HCT116 (cell line): ENCODE measurements around the gene TTLL6. TPM values are rescaled to one million over a fixed set of nuclear protein-coding genes. Genes with fewer than 3 reads are reported as not detected.

Source experiments
- ATAC-seq: fragments of 200-7000 bp; cut with Tn5 transposase; 2 replicates; pipeline ENCODE4 v1.9.1; 2020; ENCODE audit warnings: mild to moderate bottlenecking, moderate library complexity
- BruUV-seq: library from RNA; stranded (reverse); fragments of 400-500 nt; replicated peaks from 2 replicates; lab custom pipeline; 2021; lab: Mats Ljungman, UMichigan
- CTCF ChIA-PET: fragments of 300-600 bp; sonication (Branson Sonifier 250); formaldehyde crosslinking; loops from one replicate; lab custom pipeline; 2021; ENCODE audit warnings: antibody characterized with exemption; lab: Charles Lee
- POLR2A ChIA-PET: fragments of 300-600, 350-600 bp; sonication (Branson Sonifier 250); formaldehyde crosslinking; loops from one replicate; lab custom pipeline; 2021; ENCODE audit warnings: antibody characterized with exemption; lab: Charles Lee
- RAD21 ChIA-PET, 2 experiments: fragments of 300-600 bp; sonication (Branson Sonifier 250); formaldehyde crosslinking; loops; one replicate each; lab custom pipeline; 2023; ENCODE audit warnings: low total read pairs in 2 of 2; ENCODE audit not compliant: uncharacterized antibody in 2 of 2, unreplicated experiment in 2 of 2, low non-redundant PET in 1 of 2; lab: Charles Lee
- DNase-seq: peaks from one replicate; pipeline ENCODE4 v3.0.0-alpha.2; 2010; ENCODE audit warnings: low read depth, low spot score
- H2AFZ ChIP-seq: fragments of 200-600 bp; shearing (Covaris generic), sonication (generic); 2 replicates; pipeline ENCODE4 v1.6.1; 2017; ENCODE audit warnings: low read depth, mixed run types, mixed read lengths, antibody characterized with exemption, low read length; ENCODE audit not compliant: poor library complexity, severe bottlenecking
- H3K27ac ChIP-seq: 2 replicates; pipeline ENCODE4 v1.5.1; 2012; ENCODE audit warnings: low read depth, low read length
- H3K27me3 ChIP-seq: fragments of 200-600 bp; sonication (generic); 2 replicates; pipeline ENCODE4 v1.6.1; 2016; ENCODE audit warnings: mixed run types, low read length, mixed read lengths; ENCODE audit not compliant: insufficient read depth
- H3K36me3 ChIP-seq, 2 experiments: fragments of 200-500 bp in 1 of 2; fragments of 200-600 bp in 1 of 2; sonication (Bioruptor generic) in 1 of 2; sonication (generic) in 1 of 2; 2 replicates each; pipeline versions ENCODE4 v1.5.1 to v1.6.1; 2014 to 2016; ENCODE audit warnings: low read length in 2 of 2, inconsistent platforms in 1 of 2, mixed read lengths in 1 of 2, mixed run types in 1 of 2; ENCODE audit not compliant: insufficient read depth in 2 of 2, control insufficient read depth in 1 of 2
- H3K4me1 ChIP-seq, 2 experiments: fragments of 200-600 bp in 1 of 2; sonication (generic) in 1 of 2; 2 replicates each; pipeline versions ENCODE4 v1.5.1 to v1.6.1; 2012 to 2017; ENCODE audit warnings: low read length in 2 of 2, inconsistent platforms in 1 of 2, mild to moderate bottlenecking in 1 of 2, mixed read lengths in 1 of 2, mixed run types in 1 of 2, moderate library complexity in 1 of 2; ENCODE audit not compliant: insufficient read depth in 2 of 2, control insufficient read depth in 1 of 2
- H3K4me2 ChIP-seq: fragments of 200-600 bp; sonication (generic); 2 replicates; pipeline ENCODE4 v1.6.1; 2017; ENCODE audit warnings: mixed run types, low read length, mixed read lengths
- H3K4me3 ChIP-seq, 2 experiments: fragments of 200-600 bp in 1 of 2; sonication (generic) in 1 of 2; replicated peaks in 1 of 2; 2 replicates each; pipeline ENCODE4 v1.5.1; 2011 to 2016; ENCODE audit warnings: low read length in 2 of 2, control low read depth in 1 of 2, low read depth in 1 of 2, mild to moderate bottlenecking in 1 of 2, mixed read lengths in 1 of 2, mixed run types in 1 of 2
- H3K79me2 ChIP-seq: fragments of 200-600 bp; sonication (generic); 2 replicates; pipeline ENCODE4 v1.6.1; 2017; ENCODE audit warnings: mild to moderate bottlenecking, mixed run types, low read length, moderate library complexity, mixed read lengths; ENCODE audit not compliant: insufficient read depth
- H3K9ac ChIP-seq: fragments of 200-600 bp; sonication (generic); 2 replicates; pipeline ENCODE4 v1.6.1; 2016; ENCODE audit warnings: low read length, mixed read lengths
- H3K9me2 ChIP-seq: fragments of 200-600 bp; sonication (generic), shearing (Covaris generic); 2 replicates; pipeline ENCODE4 v1.6.1; 2017; ENCODE audit warnings: mixed run types, mild to moderate bottlenecking, moderate library complexity; ENCODE audit not compliant: insufficient read depth
- H3K9me3 ChIP-seq, 2 experiments: fragments of 200-500 bp in 1 of 2; fragments of 200-600 bp in 1 of 2; sonication (Bioruptor generic) in 1 of 2; sonication (generic) in 1 of 2; 2 replicates each; pipeline ENCODE4 v1.6.1; 2014 to 2017; ENCODE audit warnings: low read length in 2 of 2, mixed read lengths in 2 of 2, inconsistent platforms in 1 of 2, low read depth in 1 of 2, mild to moderate bottlenecking in 1 of 2, mixed run types in 1 of 2, moderate library complexity in 1 of 2; ENCODE audit not compliant: control insufficient read depth in 1 of 2, insufficient read depth in 1 of 2
- H4K20me1 ChIP-seq: fragments of 200-600 bp; sonication (generic), shearing (Covaris generic); 2 replicates; pipeline ENCODE4 v1.6.1; 2017; ENCODE audit warnings: mixed run types, mild to moderate bottlenecking, moderate library complexity; ENCODE audit not compliant: insufficient read depth
- CBX3 ChIP-seq: IDR thresholded peaks from 2 replicates; pipeline ENCODE4 v1.6.1; 2012; ENCODE audit warnings: low read depth
- CEBPB ChIP-seq: IDR thresholded peaks from 2 replicates; pipeline ENCODE4 v1.6.1; 2012; ENCODE audit warnings: low read depth
- ELF1 ChIP-seq: IDR thresholded peaks from 2 replicates; pipeline ENCODE4 v1.6.1; 2012; ENCODE audit warnings: low read depth, borderline replicate concordance
- EZH2phosphoT487 ChIP-seq: fragments of 200-600 bp; IDR thresholded peaks from 2 replicates; pipeline ENCODE4 v1.6.1; 2018; ENCODE audit warnings: antibody characterized with exemption, borderline replicate concordance
- FOSL1 ChIP-seq: IDR thresholded peaks from 2 replicates; pipeline ENCODE4 v1.6.1; 2012; ENCODE audit warnings: low read depth
- POLR2AphosphoS5 ChIP-seq: IDR thresholded peaks from 2 replicates; pipeline ENCODE4 v1.6.1; 2011; ENCODE audit warnings: mild to moderate bottlenecking, low read depth, low read length, moderate library complexity
- RAD21 ChIP-seq: IDR thresholded peaks from 2 replicates; pipeline ENCODE4 v1.6.1; 2012; ENCODE audit warnings: low read depth, mild to moderate bottlenecking
- SIN3A ChIP-seq: IDR thresholded peaks from 2 replicates; pipeline ENCODE4 v1.6.1; 2012; ENCODE audit warnings: low read depth
- SP1 ChIP-seq: IDR thresholded peaks from 2 replicates; pipeline ENCODE4 v1.6.1; 2012; ENCODE audit warnings: low read depth
- ZFX ChIP-seq: fragments of 450-650 bp; IDR thresholded peaks from 2 replicates; pipeline ENCODE4 v1.6.1; 2017
- ZNF274 ChIP-seq: fragments of 200-500 bp; sonication (Bioruptor generic); IDR thresholded peaks from 2 replicates; pipeline ENCODE4 v1.6.1; 2014; ENCODE audit warnings: mild to moderate bottlenecking, low read depth, low read length, inconsistent platforms
- intact Hi-C: fragments of 100-400 bp; cut with micrococcal nuclease; formaldehyde crosslinking; loops from 2 replicates; pipeline ENCODE4 v1.10.0; 2022
- total RNA-seq: library from RNA; stranded (reverse); gene quantifications from one replicate; pipeline ENCODE4 v1.2.1, GENCODE V29; 2021; ENCODE audit not compliant: unreplicated experiment
- TF ChIP-seq, protein P1 (sequence below): IDR thresholded peaks from 2 replicates; pipeline ENCODE4 v1.6.1; 2011; ENCODE audit warnings: mild to moderate bottlenecking, low read length, moderate library complexity; ENCODE audit not compliant: insufficient replicate concordance; ENCODE audit errors: extremely low read depth
- TF ChIP-seq, protein P2 (sequence below): IDR thresholded peaks from 2 replicates; pipeline ENCODE4 v1.6.1; 2012; ENCODE audit warnings: low read depth
- TF ChIP-seq, protein P3 (sequence below), 3 experiments: fragments of 200-600 bp in 1 of 3; sonication (generic) in 1 of 3; IDR thresholded peaks in 2 of 3; conservative IDR thresholded peaks in 1 of 3; 2 replicates each; pipeline ENCODE4 v1.5.1; 2012 to 2017; ENCODE audit warnings: low read depth in 2 of 3, low read length in 2 of 3, antibody characterized with exemption in 1 of 3, borderline replicate concordance in 1 of 3, control low read depth in 1 of 3, mild to moderate bottlenecking in 1 of 3, mixed read lengths in 1 of 3, mixed run types in 1 of 3, moderate library complexity in 1 of 3; ENCODE audit not compliant: insufficient read depth in 1 of 3
- TF ChIP-seq, protein P4 (sequence below): IDR thresholded peaks from 2 replicates; pipeline ENCODE4 v1.6.1; 2012

Gene TTLL6
- total RNA-seq, 1 experiment from 2014 or later = 0.79 TPM

DNA sequence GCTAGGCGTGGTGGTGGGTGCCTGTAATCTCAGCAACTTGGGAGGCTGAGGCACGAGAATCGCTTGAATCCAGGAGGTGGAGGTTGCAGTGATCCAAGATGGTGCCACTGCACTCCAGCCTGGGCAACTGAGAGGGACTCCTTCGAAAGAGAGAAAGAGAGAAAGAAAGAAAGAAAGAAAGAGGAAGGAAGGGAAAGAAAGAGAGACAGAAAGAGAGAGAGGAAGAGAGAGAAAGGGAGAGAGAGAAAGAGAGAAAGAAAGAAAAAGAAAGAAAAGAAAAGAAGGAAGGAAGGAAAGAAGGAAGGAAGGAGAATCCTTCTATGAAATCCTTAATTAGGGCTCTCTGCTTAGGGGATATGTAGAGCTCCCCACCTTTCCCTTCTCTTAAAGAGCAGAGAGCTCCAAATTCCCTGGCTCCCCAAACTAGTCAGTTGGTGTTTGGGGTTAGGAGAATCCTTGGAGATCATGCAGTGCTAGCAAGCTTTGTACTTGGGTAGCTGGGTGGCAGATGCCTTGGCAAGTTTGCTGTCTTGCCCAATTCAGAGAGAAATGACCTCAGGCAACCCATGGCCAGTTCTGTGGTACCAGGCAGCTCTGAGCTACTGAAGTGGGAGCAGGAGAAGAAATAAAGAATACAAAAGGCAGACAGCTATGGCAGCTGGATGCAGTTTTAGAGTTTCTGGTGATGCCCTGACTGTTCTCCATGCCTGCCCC, 79.5 kb downstream of the TTLL6 start:
- DNase-seq = no peak
- H3K9me2 ChIP-seq = no peaks in the 10 kb centered on the region
- peaks cover 44% of the 10 kb centered on the region; the same call in 1 of the 2 replicates for H3K27me3 ChIP-seq
- H3K4me3 ChIP-seq = no peak overlapping the region
- H4K20me1 ChIP-seq = no peaks in the 10 kb centered on the region
- H3K4me1 ChIP-seq = no peaks in the 10 kb centered on the region
- H3K4me2 ChIP-seq = no peak overlapping the region
- no TSS peak for BruUV-seq
- ChIA-PET POLR2A (no interaction called here), RAD21 (no interaction called here), CTCF (interaction anchor here (1.6 to 1.8 kb wide), 3 partner anchors 14 to 142 kb away, joined by 4 to 9 read pairs (median 6); partner anchors contain the start of gene PRAC2)
- H3K9me3 ChIP-seq = no peaks in the 10 kb centered on the region
- no peak overlapping the region for H2AFZ ChIP-seq
- ATAC-seq = no peak
- intact Hi-C loops = no loop called here
- H3K36me3 ChIP-seq = no peaks in the 10 kb centered on the region
- TF ChIP-seq RAD21 = no peak
- TF ChIP-seq FOSL1 = no peak
- no peak for TF ChIP-seq POLR2AphosphoS5
- TF ChIP-seq CEBPB = no peak
- no peak for TF ChIP-seq EZH2phosphoT487
- no peak for TF ChIP-seq ZFX
- TF ChIP-seq ELF1 = no peak
- TF ChIP-seq, protein P1, sequence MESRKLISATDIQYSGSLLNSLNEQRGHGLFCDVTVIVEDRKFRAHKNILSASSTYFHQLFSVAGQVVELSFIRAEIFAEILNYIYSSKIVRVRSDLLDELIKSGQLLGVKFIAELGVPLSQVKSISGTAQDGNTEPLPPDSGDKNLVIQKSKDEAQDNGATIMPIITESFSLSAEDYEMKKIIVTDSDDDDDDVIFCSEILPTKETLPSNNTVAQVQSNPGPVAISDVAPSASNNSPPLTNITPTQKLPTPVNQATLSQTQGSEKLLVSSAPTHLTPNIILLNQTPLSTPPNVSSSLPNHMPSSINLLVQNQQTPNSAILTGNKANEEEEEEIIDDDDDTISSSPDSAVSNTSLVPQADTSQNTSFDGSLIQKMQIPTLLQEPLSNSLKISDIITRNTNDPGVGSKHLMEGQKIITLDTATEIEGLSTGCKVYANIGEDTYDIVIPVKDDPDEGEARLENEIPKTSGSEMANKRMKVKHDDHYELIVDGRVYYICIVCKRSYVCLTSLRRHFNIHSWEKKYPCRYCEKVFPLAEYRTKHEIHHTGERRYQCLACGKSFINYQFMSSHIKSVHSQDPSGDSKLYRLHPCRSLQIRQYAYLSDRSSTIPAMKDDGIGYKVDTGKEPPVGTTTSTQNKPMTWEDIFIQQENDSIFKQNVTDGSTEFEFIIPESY = no peak
- TF ChIP-seq CBX3 = no peak
- TF ChIP-seq SIN3A = no peak
- TF ChIP-seq, protein P2, sequence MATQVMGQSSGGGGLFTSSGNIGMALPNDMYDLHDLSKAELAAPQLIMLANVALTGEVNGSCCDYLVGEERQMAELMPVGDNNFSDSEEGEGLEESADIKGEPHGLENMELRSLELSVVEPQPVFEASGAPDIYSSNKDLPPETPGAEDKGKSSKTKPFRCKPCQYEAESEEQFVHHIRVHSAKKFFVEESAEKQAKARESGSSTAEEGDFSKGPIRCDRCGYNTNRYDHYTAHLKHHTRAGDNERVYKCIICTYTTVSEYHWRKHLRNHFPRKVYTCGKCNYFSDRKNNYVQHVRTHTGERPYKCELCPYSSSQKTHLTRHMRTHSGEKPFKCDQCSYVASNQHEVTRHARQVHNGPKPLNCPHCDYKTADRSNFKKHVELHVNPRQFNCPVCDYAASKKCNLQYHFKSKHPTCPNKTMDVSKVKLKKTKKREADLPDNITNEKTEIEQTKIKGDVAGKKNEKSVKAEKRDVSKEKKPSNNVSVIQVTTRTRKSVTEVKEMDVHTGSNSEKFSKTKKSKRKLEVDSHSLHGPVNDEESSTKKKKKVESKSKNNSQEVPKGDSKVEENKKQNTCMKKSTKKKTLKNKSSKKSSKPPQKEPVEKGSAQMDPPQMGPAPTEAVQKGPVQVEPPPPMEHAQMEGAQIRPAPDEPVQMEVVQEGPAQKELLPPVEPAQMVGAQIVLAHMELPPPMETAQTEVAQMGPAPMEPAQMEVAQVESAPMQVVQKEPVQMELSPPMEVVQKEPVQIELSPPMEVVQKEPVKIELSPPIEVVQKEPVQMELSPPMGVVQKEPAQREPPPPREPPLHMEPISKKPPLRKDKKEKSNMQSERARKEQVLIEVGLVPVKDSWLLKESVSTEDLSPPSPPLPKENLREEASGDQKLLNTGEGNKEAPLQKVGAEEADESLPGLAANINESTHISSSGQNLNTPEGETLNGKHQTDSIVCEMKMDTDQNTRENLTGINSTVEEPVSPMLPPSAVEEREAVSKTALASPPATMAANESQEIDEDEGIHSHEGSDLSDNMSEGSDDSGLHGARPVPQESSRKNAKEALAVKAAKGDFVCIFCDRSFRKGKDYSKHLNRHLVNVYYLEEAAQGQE = no peak
- TF ChIP-seq, protein P3, sequence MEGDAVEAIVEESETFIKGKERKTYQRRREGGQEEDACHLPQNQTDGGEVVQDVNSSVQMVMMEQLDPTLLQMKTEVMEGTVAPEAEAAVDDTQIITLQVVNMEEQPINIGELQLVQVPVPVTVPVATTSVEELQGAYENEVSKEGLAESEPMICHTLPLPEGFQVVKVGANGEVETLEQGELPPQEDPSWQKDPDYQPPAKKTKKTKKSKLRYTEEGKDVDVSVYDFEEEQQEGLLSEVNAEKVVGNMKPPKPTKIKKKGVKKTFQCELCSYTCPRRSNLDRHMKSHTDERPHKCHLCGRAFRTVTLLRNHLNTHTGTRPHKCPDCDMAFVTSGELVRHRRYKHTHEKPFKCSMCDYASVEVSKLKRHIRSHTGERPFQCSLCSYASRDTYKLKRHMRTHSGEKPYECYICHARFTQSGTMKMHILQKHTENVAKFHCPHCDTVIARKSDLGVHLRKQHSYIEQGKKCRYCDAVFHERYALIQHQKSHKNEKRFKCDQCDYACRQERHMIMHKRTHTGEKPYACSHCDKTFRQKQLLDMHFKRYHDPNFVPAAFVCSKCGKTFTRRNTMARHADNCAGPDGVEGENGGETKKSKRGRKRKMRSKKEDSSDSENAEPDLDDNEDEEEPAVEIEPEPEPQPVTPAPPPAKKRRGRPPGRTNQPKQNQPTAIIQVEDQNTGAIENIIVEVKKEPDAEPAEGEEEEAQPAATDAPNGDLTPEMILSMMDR (IDR thresholded peaks at IDR 0.05 in 2 of 3, conservative IDR thresholded peaks at IDR 0.05 in 1 of 3; ENCODE audit: borderline replicate concordance in 1 of 3, insufficient read depth in 1 of 3, low read depth in 2 of 3, low read length in 2 of 3) = no peak
- TF ChIP-seq ZNF274 = no peak
- TF ChIP-seq, protein P4, sequence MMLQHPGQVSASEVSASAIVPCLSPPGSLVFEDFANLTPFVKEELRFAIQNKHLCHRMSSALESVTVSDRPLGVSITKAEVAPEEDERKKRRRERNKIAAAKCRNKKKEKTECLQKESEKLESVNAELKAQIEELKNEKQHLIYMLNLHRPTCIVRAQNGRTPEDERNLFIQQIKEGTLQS = no peak
- no peak for TF ChIP-seq SP1
- H3K27ac ChIP-seq = no peak overlapping the region
- H3K9ac ChIP-seq = no peak overlapping the region
- H3K79me2 ChIP-seq = no peaks in the 10 kb centered on the region
